ENCODE results near the gene GLB1L2. TPM values are rescaled to one million over a fixed set of nuclear protein-coding genes. Genes with fewer than 3 reads are reported as not detected.

GLB1L2 gene
- total RNA-seq, 2 donors from 2014 or later: 2.5 to 4.1 TPM

- peaks cover 4 to 17% of the 10 kb centered on the region in 2 donors for H3K4me1 ChIP-seq (ENCODE audit: control insufficient read depth in 1 of 2, low read depth in 2 of 2)
- no peak for TF ChIP-seq CTCF (IDR thresholded peaks at IDR 0.05)
- H3K36me3 ChIP-seq: no peaks in the 10 kb centered on the region
- no peak for ATAC-seq (ENCODE audit: insufficient number of reproducible peaks, low FRiP score, low read depth)
- no peaks in the 10 kb centered on the region for H3K9me3 ChIP-seq
- DNase-seq (ENCODE audit: low spot score): no peak
- H3K27ac ChIP-seq: no peak overlapping the region
- H3K4me3 ChIP-seq: no peak overlapping the region
- H3K27me3 ChIP-seq (replicated peaks; ENCODE audit: insufficient read depth): no peaks in the 10 kb centered on the region
Measured at GRCh38 chr11:134333946-134334345, 2.2 kb downstream of the GLB1L2 start.

GRCh38 chr11:134334796-134335571 lies 3.2 kb downstream of the GLB1L2 start:
- Histone ChIP-seq H3K4me3 (no peak overlapping the region), H3K36me3 (no peaks in the 10 kb centered on the region), H3K4me1 (ENCODE audit: control insufficient read depth in 1 of 2, low read depth in 2 of 2) (peaks cover 4 to 17% of the 10 kb centered on the region in 2 donors), H3K27ac (no peak overlapping the region), H3K9me3 (no peaks in the 10 kb centered on the region), H3K27me3 (replicated peaks; ENCODE audit: insufficient read depth) (no peaks in the 10 kb centered on the region)
- TF ChIP-seq CTCF (IDR thresholded peaks at IDR 0.05): no peak
- DNase-seq (ENCODE audit: low spot score): no peak
- ATAC-seq (ENCODE audit: insufficient number of reproducible peaks, low FRiP score, low read depth): no peak

- Histone ChIP-seq H3K36me3 (no peaks in the 10 kb centered on the region), H3K27me3 (replicated peaks; ENCODE audit: insufficient read depth) (no peaks in the 10 kb centered on the region), H3K9me3 (no peaks in the 10 kb centered on the region), H3K27ac (no peak overlapping the region), H3K4me1 (ENCODE audit: control insufficient read depth in 1 of 2, low read depth in 2 of 2) (peaks cover 3 to 8% of the 10 kb centered on the region in 2 donors), H3K4me3 (no peak overlapping the region)
- ATAC-seq (ENCODE audit: insufficient number of reproducible peaks, low FRiP score, low read depth) (no peak), DNase-seq (ENCODE audit: low spot score) (no peak)
- TF ChIP-seq CTCF (IDR thresholded peaks at IDR 0.05): no peak
Measured at GRCh38 chr11:134337051-134337450, 5.3 kb downstream of the GLB1L2 start.

GRCh38 chr11:134338068-134338467 lies 6.3 kb downstream of the GLB1L2 start:
- Histone ChIP-seq H3K9me3 (no peaks in the 10 kb centered on the region), H3K27ac (no peak overlapping the region), H3K27me3 (replicated peaks; ENCODE audit: insufficient read depth) (no peaks in the 10 kb centered on the region), H3K36me3 (no peaks in the 10 kb centered on the region), H3K4me3 (no peak overlapping the region), H3K4me1 (ENCODE audit: control insufficient read depth in 1 of 2, low read depth in 2 of 2) (no peaks in the 10 kb centered on the region)
- no peak for TF ChIP-seq CTCF (IDR thresholded peaks at IDR 0.05)
- DNase-seq (ENCODE audit: low spot score) (no peak), ATAC-seq (ENCODE audit: insufficient number of reproducible peaks, low FRiP score, low read depth) (no peak)

- H3K36me3 ChIP-seq: no peaks in the 10 kb centered on the region
- no peak overlapping the region for H3K27ac ChIP-seq
- TF ChIP-seq CTCF (IDR thresholded peaks at IDR 0.05): no peak
- H3K4me3 ChIP-seq: no peak overlapping the region
- no peaks in the 10 kb centered on the region for H3K27me3 ChIP-seq (replicated peaks; ENCODE audit: insufficient read depth)
- no peaks in the 10 kb centered on the region for H3K9me3 ChIP-seq
- ATAC-seq (ENCODE audit: insufficient number of reproducible peaks, low FRiP score, low read depth) (no peak), DNase-seq (ENCODE audit: low spot score) (no peak)
- no peaks in the 10 kb centered on the region for H3K4me1 ChIP-seq (ENCODE audit: control insufficient read depth in 1 of 2, low read depth in 2 of 2)
Measured at GRCh38 chr11:134338654-134339053, 6.9 kb downstream of the GLB1L2 start.
